Measurements from ENCODE around the gene ANO1.

The ANO1 gene

DNA sequence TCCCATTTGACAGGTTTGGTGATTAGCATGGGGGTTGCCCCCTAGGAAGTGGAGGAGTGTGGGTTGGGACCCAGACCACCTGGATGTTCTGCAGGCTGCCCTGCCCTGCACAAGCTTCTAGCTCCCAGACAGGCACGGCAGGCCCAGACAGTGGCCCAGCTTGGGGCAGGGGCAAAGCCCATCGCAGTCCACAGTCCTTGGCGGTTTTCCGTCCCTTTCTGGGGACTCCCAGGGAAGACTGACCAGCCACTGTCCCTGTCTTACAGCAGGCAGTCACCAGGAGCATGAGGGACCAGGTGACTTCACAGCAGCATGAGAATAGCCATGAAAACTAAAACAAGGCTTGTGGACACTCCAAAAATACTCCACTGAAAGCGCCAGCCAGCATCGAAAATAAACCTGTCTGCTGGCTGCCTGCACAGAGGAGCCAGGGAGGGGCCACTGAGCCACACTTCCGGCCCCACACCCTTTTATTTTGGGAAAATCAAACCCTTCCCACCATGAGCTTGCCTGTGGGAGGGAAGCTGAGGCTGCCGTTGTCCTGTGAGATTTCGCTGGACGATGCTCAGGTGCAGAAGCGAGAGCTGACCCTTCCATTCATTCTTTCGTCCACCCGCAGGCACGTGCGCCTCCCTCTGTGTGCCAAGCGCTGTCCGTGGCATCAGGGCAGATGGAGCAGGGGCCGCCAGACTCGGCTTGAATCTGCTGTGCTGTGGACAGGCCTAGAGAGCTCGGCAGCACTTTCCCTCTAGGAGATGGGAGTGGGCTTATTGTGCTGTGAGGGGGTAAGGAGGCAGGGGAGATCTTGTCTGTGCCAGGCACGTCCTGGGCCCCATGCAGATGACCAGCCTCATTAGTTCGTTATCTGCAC lies 153.0 kb downstream of the ANO1 start:
- DNase-seq (ENCODE audit: low read depth) = no peak
- TF ChIP-seq, protein P1, sequence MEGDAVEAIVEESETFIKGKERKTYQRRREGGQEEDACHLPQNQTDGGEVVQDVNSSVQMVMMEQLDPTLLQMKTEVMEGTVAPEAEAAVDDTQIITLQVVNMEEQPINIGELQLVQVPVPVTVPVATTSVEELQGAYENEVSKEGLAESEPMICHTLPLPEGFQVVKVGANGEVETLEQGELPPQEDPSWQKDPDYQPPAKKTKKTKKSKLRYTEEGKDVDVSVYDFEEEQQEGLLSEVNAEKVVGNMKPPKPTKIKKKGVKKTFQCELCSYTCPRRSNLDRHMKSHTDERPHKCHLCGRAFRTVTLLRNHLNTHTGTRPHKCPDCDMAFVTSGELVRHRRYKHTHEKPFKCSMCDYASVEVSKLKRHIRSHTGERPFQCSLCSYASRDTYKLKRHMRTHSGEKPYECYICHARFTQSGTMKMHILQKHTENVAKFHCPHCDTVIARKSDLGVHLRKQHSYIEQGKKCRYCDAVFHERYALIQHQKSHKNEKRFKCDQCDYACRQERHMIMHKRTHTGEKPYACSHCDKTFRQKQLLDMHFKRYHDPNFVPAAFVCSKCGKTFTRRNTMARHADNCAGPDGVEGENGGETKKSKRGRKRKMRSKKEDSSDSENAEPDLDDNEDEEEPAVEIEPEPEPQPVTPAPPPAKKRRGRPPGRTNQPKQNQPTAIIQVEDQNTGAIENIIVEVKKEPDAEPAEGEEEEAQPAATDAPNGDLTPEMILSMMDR (conservative IDR thresholded peaks at IDR 0.05; ENCODE audit: low read length) = no peak
- H3K4me3 ChIP-seq (ENCODE audit: low read length) = no peak overlapping the region

DNA sequence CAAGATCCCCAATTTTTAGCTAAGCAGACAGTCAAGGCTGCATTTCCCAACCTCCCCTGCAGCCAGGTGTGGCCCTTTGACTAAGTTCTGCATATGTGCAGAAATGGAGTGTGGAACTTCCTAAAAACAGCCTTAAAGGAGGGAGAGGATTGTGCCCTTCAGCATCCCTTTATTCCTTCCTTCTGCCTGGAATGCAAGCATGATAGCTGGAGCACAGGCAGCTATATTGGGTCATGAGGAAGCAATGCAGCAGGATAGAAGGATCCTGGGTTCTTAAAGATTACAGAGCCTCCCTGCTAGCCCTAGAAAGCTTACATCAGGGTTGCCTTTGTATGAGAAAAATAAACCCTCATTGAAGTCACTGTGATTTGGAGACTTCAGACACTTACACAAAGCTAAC lies 154.9 kb downstream of the ANO1 start:
- TF ChIP-seq, protein P1 (conservative IDR thresholded peaks at IDR 0.05; ENCODE audit: low read length) = no peak
- no peak overlapping the region for H3K4me3 ChIP-seq (ENCODE audit: low read length)
- no peak for DNase-seq (ENCODE audit: low read depth)

DNA sequence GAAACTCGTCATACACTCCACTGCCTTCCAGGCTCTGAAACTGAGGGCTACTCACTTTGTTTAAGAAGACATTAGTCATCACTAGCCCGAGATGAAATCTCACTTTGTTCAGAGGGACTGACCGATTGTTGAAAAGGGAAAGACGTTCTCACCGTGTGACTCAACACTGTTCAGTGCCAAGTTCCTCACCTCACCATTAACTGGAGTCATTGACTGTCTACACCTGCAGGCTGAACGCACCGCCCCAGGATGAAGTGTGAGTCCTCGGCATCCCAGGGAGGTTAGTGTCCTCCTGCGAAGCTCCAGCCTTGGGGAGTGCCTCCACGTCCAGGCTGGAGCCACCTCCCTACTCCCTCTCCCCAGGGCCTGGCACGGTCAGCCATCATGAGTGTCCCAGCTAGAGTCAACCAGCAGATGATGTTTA lies 155.4 kb downstream of the ANO1 start:
- TF ChIP-seq, protein P1 (conservative IDR thresholded peaks at IDR 0.05; ENCODE audit: low read length) = no peak
- DNase-seq (ENCODE audit: low read depth) = peak; percentile 35
- H3K4me3 ChIP-seq (ENCODE audit: low read length) = no peak overlapping the region

DNA sequence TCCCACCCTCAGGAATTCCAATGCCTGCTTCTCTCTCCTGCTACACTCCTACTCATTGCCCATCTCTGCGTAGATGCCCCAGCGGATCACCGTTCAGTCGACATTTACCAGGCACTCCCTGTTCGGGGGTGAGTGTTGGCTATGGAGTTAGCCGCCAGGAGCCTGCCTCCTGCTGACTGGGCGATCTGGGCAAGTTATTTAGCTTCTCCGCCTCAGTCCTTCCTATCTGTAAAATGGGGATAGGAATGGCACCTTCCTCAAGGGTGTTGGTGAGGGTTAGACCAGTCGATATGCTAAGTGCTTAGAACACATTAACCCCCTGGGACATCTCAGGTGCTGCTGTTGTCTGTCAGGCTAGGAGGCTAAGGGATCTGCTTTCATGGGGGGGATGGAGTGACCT lies 155.8 kb downstream of the ANO1 start:
- DNase-seq (ENCODE audit: low read depth) = no peak
- TF ChIP-seq, protein P1 (conservative IDR thresholded peaks at IDR 0.05; ENCODE audit: low read length) = no peak
- no peak overlapping the region for H3K4me3 ChIP-seq (ENCODE audit: low read length)
